ENCODE data around the gene DNAH9. TPM values are rescaled to one million over a fixed set of nuclear protein-coding genes. Genes with fewer than 3 reads are reported as not detected.

The DNAH9 gene
- polyA plus RNA-seq, 1 donor (not counting 4 experiments of a cell fraction or from before 2014, with no cell fraction given), result 0.42 TPM

DNA sequence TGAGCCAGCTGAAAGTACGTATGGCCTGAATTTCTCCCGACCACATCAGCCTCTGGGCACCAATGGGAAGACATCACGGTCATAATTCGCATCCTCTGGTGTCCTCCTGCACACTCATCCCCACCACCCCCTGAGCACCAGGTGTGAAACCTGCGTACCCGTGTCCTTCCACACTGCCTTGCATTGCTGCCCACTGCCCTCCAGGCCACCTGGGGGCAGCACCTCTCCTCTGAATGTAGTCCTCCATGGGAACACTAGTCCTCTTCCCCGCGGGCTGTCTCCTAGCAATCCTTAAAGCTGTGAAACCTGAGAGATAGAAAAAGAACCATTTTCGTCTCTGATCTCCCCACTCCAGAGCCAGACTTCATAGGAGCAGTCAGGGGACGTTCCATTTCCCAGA lies 273.5 kb downstream of the DNAH9 start:
- TF ChIP-seq, protein P1, sequence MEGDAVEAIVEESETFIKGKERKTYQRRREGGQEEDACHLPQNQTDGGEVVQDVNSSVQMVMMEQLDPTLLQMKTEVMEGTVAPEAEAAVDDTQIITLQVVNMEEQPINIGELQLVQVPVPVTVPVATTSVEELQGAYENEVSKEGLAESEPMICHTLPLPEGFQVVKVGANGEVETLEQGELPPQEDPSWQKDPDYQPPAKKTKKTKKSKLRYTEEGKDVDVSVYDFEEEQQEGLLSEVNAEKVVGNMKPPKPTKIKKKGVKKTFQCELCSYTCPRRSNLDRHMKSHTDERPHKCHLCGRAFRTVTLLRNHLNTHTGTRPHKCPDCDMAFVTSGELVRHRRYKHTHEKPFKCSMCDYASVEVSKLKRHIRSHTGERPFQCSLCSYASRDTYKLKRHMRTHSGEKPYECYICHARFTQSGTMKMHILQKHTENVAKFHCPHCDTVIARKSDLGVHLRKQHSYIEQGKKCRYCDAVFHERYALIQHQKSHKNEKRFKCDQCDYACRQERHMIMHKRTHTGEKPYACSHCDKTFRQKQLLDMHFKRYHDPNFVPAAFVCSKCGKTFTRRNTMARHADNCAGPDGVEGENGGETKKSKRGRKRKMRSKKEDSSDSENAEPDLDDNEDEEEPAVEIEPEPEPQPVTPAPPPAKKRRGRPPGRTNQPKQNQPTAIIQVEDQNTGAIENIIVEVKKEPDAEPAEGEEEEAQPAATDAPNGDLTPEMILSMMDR (optimal IDR thresholded peaks at IDR 0.05 in 1 of 3, IDR thresholded peaks at IDR 0.05 in 1 of 3, conservative IDR thresholded peaks at IDR 0.05 in 1 of 3; ENCODE audit: extremely low read depth in 1 of 3, insufficient read depth in 2 of 3, low read length in 3 of 3), result peak in 1 of 3 experiments; percentile 19
- TF ChIP-seq EZH2 (IDR thresholded peaks at IDR 0.05; ENCODE audit: low read length), result no peak
- H3K27ac ChIP-seq (ENCODE audit: control insufficient read depth, insufficient read depth, low read length), result no peak overlapping the region
- dilution Hi-C loops (cut with MboI; ENCODE audit: extremely low pct_ligation_motif_present, low sequenced_read_pairs), result no loop called here
- no peaks in the 10 kb centered on the region for H4K20me1 ChIP-seq (ENCODE audit: control insufficient read depth, extremely low read depth, insufficient read depth, low read length)
- no peak overlapping the region for H3K4me2 ChIP-seq (ENCODE audit: control insufficient read depth, extremely low read depth, insufficient read depth, low read depth, low read length)
- H3K9me3 ChIP-seq (ENCODE audit: control insufficient read depth, low read depth, low read length), result no peaks in the 10 kb centered on the region
- no peaks in the 10 kb centered on the region for H3K27me3 ChIP-seq (ENCODE audit: control insufficient read depth, extremely low read depth, insufficient read depth, low read length)
- H3K36me3 ChIP-seq (ENCODE audit: control insufficient read depth in 2 of 2, extremely low read depth in 1 of 2, insufficient read depth in 2 of 2, low read length in 2 of 2), result no peaks in the 10 kb centered on the region
- DNase-seq (ENCODE audit: low read depth, low spot score), result no peak
- H3K4me3 ChIP-seq (ENCODE audit: control insufficient read depth in 2 of 3, extremely low read depth in 1 of 3, insufficient read depth in 2 of 3, low read depth in 1 of 3, low read length in 3 of 3), result no peak overlapping the region
- H3K79me2 ChIP-seq (ENCODE audit: control insufficient read depth, insufficient read depth, low read length), result no peaks in the 10 kb centered on the region
- no peaks in the 10 kb centered on the region for H3K4me1 ChIP-seq (ENCODE audit: control insufficient read depth, extremely low read depth, insufficient read depth, low read length)
- no peak overlapping the region for H3K9ac ChIP-seq (ENCODE audit: control insufficient read depth, extremely low read depth, insufficient read depth, low read length)
- no peaks in the 10 kb centered on the region for H3K9me1 ChIP-seq (ENCODE audit: control insufficient read depth, extremely low read depth, insufficient read depth, low read length)
- H2AFZ ChIP-seq (ENCODE audit: control insufficient read depth, low read length), result no peak overlapping the region
- FAIRE-seq, result no peak

DNA sequence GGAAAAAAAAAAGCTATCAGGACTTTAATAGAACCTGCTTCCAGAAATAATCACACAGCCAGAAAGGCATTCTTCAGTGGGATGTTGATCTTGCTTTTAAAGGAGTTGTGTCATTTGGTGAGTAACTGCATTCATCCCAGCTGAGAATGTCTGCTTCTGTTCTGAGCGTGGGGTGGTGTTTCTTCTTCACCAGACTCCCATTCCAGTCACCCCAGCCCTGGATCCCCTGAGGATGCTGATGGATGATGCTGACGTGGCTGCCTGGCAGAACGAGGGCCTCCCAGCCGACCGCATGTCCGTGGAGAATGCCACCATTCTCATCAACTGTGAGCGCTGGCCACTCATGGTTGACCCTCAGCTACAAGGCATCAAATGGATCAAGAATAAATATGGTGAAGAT lies 276.5 kb downstream of the DNAH9 start:
- Histone ChIP-seq H3K4me2 (ENCODE audit: control insufficient read depth, extremely low read depth, insufficient read depth, low read depth, low read length) (no peak overlapping the region), H3K9ac (ENCODE audit: control insufficient read depth, extremely low read depth, insufficient read depth, low read length) (no peak overlapping the region), H3K4me3 (ENCODE audit: control insufficient read depth in 2 of 3, extremely low read depth in 1 of 3, insufficient read depth in 2 of 3, low read depth in 1 of 3, low read length in 3 of 3) (no peak overlapping the region), H3K79me2 (ENCODE audit: control insufficient read depth, insufficient read depth, low read length) (no peaks in the 10 kb centered on the region), H2AFZ (ENCODE audit: control insufficient read depth, low read length) (no peak overlapping the region), H3K4me1 (ENCODE audit: control insufficient read depth, extremely low read depth, insufficient read depth, low read length) (no peaks in the 10 kb centered on the region), H3K9me1 (ENCODE audit: control insufficient read depth, extremely low read depth, insufficient read depth, low read length) (no peaks in the 10 kb centered on the region), H3K9me3 (ENCODE audit: control insufficient read depth, low read depth, low read length) (no peaks in the 10 kb centered on the region), H3K36me3 (ENCODE audit: control insufficient read depth in 2 of 2, extremely low read depth in 1 of 2, insufficient read depth in 2 of 2, low read length in 2 of 2) (no peaks in the 10 kb centered on the region), H4K20me1 (ENCODE audit: control insufficient read depth, extremely low read depth, insufficient read depth, low read length) (no peaks in the 10 kb centered on the region), H3K27ac (ENCODE audit: control insufficient read depth, insufficient read depth, low read length) (no peak overlapping the region), H3K27me3 (ENCODE audit: control insufficient read depth, extremely low read depth, insufficient read depth, low read length) (no peaks in the 10 kb centered on the region)
- FAIRE-seq, result no peak
- dilution Hi-C loops (cut with MboI; ENCODE audit: extremely low pct_ligation_motif_present, low sequenced_read_pairs), result no loop called here
- TF ChIP-seq EZH2 (IDR thresholded peaks at IDR 0.05; ENCODE audit: low read length), result no peak
- TF ChIP-seq, protein P1 (optimal IDR thresholded peaks at IDR 0.05 in 1 of 3, IDR thresholded peaks at IDR 0.05 in 1 of 3, conservative IDR thresholded peaks at IDR 0.05 in 1 of 3; ENCODE audit: extremely low read depth in 1 of 3, insufficient read depth in 2 of 3, low read length in 3 of 3), result no peak
- DNase-seq (ENCODE audit: low read depth, low spot score), result no peak
